DMS79 treated with DMSO at 0.1 percent for 48 hours (cell line): Measurements from ENCODE around the gene GABPB2.
A peak's percentile ranks its signal among the peaks of the same experiment; 100 is the strongest.

Source experiments
- DNase-seq: peaks from one replicate; lab custom pipeline; 2025; lab: John Stamatoyannopoulos, UW

The GABPB2 gene

DNA sequence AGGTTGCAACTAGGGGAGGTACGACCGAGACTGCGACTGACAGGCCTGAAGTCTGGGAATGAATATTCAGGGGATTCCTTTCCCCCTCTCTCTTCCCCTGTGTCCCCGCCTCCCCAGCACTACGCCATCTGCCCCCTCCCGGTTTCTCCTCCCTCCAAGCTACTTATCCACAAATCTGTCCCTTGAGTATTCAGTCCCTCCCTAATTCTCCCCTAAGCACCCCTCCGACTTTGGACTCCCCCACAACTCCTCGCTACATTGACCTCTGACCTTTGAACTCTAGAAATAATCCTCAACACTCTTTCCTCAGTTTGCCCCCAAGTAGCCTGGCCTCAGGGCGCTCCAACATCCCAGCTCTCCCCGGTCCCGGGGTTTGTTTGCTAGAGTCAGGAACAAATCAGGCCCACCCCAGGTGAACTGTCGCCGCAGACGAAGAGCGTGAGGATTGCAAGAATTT is 94.7 kb downstream of the GABPB2 start:
- peak; percentile 60 for DNase-seq

DNA sequence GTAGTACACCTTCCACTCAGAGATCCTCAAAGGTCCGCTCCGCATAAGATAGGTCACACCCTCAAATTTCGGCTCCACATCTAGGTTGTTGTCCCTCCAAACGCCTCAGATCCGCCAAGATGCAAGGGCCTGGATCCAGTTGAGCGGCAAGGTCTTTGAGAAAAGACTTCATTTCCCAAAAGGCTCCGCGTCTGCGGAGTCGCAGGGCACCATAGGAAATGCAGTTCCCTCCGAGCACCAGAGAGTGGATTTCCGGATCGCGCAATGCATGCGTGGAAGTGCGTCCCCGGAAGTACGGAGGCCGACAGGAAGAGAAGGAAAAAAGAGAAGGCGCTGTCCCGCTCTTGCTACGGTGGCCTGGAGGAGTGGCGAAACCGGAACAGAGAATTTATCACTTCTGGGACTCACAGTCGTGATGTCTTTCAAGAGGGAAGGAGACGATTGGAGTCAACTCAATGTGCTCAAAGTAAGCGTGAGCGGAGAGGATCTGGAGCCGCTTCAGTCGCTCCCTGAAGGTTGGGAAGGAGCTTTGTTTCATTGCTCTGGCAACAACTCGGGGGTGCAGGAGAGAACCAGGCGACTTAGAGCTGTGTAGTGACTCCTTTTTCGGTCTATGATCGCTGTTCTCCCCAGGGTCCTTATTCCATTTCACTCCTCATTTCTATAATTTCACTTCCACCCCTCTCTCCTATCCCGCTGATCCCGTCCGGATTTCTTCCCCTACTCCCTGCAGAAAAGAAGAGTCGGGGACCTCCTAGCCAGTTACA is 95.4 kb downstream of the GABPB2 start, which contains the start of the genes LYSMD1 and SCNM1:
TSS of gene LYSMD1 (minus strand) at position 165 of the 767 bp plus-strand sequence. CDS start 644 bp downstream, outside the sequence.
TSS of gene SCNM1 (plus strand) at position 407 of the 767 bp plus-strand sequence. CDS start at position 416, 9 bp downstream.
- peak; percentile 99 for DNase-seq

DNA sequence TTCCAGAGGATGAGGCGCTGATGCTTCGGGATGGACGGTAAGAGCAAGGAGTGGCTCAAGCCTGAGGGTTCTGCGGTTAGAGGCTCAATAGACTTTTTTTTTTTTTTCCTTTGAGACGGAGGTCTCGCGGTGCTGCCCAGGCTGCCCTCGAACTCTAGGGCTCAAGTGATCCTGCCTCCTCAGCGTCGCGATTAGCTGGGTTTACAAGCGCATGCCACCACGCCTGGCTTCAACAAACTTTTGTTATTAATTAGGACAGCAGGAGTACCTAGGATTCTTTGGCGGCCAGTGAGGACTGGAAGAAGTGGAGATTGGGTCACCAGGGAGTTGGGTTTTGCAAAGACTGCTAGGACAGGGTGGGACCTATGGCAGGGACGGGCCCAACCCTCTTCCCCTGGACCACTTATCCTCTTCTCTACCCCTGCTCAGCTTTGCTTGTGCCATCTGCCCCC is 96.0 kb downstream of the GABPB2 start:
- DNase-seq, result no peak

DNA sequence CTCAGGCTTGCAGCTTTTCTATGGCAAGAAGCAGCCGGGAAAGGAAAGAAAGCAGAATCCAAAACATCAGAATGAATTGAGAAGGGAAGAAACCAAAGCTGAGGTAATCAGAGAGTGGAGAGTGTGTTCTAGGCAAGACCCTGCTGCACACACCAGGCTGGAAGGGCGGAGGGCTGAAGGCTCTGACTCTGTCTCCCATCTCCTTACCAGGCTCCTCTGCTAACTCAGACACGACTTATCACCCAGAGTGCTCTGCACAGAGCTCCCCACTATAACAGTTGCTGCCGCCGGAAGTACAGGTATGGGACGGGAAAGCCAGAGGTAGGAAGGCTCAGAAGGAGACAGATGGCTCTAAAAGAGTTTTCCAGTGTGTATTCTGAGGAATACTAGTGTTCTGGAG is 96.6 kb downstream of the GABPB2 start:
- DNase-seq, result no peak

DNA sequence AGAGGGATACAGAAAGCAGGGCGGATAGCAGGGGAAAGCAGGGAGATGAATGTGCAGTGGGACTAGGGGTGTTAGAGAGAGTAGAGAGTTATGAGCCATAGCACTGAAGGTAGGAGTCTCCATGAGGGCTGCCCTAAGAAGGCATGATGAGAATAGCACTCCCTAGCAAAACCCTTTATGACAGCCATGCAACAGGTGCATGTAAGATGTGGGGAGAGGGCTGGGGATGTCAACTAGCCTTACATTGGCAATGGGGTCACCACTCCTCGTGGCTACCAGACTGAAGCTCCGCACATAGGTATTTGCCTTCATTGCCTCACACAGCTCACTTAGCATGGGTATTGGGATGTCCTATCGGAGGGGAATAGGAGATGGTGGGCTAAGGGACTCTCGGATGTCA is 100.6 kb downstream of the GABPB2 start:
- no peak for DNase-seq
